ENCODE data around the gene FYB2.
"Not testable (repeated sequence)": the region's sequence is repeated elsewhere in the genome, so short reads cannot be mapped to it uniquely, and the experiment has no call there.

The FYB2 gene

GRCh38 chr1:56780826-56781225 lies 38.4 kb downstream of the FYB2 start:
- TF ChIP-seq, protein P1, sequence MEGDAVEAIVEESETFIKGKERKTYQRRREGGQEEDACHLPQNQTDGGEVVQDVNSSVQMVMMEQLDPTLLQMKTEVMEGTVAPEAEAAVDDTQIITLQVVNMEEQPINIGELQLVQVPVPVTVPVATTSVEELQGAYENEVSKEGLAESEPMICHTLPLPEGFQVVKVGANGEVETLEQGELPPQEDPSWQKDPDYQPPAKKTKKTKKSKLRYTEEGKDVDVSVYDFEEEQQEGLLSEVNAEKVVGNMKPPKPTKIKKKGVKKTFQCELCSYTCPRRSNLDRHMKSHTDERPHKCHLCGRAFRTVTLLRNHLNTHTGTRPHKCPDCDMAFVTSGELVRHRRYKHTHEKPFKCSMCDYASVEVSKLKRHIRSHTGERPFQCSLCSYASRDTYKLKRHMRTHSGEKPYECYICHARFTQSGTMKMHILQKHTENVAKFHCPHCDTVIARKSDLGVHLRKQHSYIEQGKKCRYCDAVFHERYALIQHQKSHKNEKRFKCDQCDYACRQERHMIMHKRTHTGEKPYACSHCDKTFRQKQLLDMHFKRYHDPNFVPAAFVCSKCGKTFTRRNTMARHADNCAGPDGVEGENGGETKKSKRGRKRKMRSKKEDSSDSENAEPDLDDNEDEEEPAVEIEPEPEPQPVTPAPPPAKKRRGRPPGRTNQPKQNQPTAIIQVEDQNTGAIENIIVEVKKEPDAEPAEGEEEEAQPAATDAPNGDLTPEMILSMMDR (IDR thresholded peaks at IDR 0.05; ENCODE audit: low read depth, low read length) = no peak
- H3K4me3 ChIP-seq (ENCODE audit: low read depth, low read length) = no peak overlapping the region

DNA sequence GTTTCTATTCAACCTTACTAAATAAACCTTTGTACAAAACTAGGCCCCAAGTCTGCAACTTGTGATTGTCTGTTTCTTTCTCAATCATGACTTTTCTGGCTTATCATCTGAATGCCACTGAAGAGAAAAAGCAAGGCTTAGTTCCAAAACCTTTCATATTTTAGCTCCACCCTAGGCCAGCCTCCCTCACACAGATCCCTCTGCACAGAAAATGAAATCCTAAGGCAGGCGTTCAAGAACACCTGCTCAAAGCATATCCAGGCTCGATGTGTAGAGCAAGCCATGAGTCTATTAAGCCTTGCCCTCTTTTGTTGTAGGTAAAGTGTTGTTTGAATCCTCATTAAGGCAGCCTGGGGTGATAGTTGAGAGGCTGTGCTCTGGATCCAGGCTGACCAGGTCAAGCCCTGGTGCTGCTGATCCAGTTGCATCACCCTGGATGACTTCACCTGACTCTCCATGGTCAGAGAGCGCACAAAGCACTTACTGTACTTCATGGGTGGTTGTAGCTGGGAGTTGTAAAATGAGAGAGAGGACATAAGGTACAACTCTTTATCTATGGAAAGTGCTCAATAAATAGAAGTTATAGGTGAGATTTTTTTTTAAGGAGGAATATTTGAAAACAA lies 39.0 kb downstream of the FYB2 start:
- H3K4me3 ChIP-seq (ENCODE audit: low read depth, low read length) = no peak overlapping the region
- TF ChIP-seq, protein P1 (IDR thresholded peaks at IDR 0.05; ENCODE audit: low read depth, low read length) = no peak

DNA sequence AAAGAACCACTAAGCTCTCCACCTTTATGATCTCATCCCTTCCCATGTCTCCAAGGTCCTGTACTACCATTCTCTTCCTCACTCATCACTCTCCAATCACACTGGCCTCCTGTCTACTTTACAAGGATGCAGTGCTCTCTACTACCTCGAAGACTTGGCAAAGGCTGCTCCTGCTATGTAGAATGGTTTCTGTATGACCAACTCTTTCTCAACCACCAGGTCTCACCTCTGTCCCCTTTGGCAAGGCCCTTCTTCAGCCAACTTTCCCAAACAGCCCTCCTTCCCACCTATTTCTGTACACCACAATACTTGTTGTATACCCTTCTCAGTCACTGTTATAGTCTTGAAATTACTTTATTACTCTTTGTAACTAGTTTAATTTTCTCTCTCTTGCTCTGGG lies 41.2 kb downstream of the FYB2 start:
- TF ChIP-seq, protein P1 (IDR thresholded peaks at IDR 0.05; ENCODE audit: low read depth, low read length) = no peak
- no peak overlapping the region for H3K4me3 ChIP-seq (ENCODE audit: low read depth, low read length)

GRCh38 chr1:56774732-56775131 lies 44.5 kb downstream of the FYB2 start:
- H3K4me3 ChIP-seq (ENCODE audit: low read depth, low read length) = not testable (repeated sequence)

DNA sequence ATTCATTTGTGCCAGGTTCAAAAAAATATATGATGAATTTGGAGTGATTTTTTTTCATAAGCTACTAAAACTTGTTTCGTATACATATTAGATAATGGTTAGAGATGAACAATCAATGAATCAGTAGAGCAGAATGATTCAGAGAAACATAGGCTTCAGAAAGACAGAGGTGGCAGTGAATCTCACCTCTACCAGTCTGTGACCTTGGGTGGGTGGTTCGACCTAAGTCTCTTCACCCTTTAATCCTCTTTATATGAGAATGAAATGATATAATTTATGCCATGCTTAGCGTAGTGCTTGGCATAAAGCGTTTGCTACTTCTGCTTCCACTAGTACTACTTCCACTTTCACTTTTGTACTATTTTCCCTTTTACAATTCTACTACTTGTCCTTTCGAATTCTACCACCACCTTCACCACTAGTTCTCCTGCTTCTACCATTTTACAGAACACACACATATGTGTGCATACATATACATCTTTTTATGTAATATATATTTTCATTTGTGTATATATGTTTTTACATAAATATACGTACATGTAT lies 45.1 kb downstream of the FYB2 start:
- H3K4me3 ChIP-seq (ENCODE audit: low read depth, low read length) = peak overlapping the region; percentile 29; the same call in 1 of the 2 replicates
- TF ChIP-seq, protein P1 (IDR thresholded peaks at IDR 0.05; ENCODE audit: low read depth, low read length) = no peak

DNA sequence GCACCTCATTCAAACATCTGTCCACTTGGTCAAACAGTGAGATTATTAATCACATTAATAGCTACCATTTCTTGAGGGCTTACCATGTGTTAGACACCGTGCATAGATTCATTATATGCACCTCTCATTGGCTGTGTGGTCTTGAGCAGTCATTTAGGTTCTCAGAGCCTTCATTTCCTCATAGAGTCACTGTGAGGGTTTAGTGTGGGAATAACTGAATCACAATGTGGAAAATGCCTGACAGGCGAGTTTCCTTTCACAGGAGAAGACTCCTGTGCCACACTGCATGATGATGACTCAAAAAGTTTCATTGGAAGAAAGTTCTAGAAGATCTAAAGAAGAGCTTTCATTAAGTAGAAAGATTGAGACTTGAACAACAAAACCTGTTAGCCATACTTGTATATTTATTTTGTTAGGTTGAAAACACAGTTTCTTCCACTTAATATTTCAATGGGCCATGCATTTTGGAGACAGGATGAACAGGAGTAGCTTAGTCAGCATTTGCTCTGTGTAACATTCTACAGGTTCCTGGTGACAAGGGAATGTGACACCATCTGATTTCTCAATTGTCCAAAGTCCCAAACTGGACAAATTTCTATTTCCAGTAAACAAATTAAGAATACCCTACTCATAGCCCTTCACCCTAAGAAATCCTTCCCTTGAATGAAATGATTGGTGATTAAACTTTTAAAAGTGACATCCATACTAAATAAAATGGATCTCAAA lies 45.7 kb downstream of the FYB2 start:
- TF ChIP-seq, protein P1 (IDR thresholded peaks at IDR 0.05; ENCODE audit: low read depth, low read length) = no peak
- no peak overlapping the region for H3K4me3 ChIP-seq (ENCODE audit: low read depth, low read length)

- TF ChIP-seq, protein P1 (IDR thresholded peaks at IDR 0.05; ENCODE audit: low read depth, low read length) = no peak
- H3K4me3 ChIP-seq (ENCODE audit: low read depth, low read length) = no peak overlapping the region
These were observed 47.5 kb downstream of the FYB2 start for GRCh38 chr1:56771717-56772116.
